Measurements from ENCODE around the gene JAM3.
"Not testable (repeated sequence)": the region's sequence is repeated elsewhere in the genome, so short reads cannot be mapped to it uniquely, and the experiment has no call there.

Gene JAM3

DNA sequence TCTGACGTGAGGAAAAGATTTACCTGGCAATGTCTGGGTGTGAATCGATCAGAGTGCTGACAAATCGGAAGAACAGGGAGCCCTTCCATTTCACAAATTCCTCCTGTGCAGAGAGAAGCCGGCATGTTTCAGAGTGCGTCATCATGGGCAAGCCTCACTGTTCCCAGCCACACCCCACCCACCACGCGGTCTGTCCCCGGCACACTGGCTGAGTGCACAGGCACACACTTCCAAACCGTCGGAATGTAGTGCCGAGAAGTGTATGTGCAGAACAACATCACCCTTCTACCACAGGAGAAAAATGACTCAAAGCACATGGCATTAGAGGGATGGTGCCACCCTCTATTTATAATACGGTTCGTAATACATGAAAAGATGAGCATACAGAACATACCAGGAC is 107.4 kb downstream of the JAM3 start:
- H3K27ac ChIP-seq (ENCODE audit: low read depth, low read length) = no peak overlapping the region
- H3K4me2 ChIP-seq (ENCODE audit: low read depth, low read length, poor library complexity, severe bottlenecking) = no peak overlapping the region
- H3K4me3 ChIP-seq (ENCODE audit: insufficient read depth, low read length, poor library complexity, severe bottlenecking) = no peak overlapping the region
- H3K27me3 ChIP-seq (ENCODE audit: low read length) = no peaks in the 10 kb centered on the region
- no peaks in the 10 kb centered on the region; the same call in 1 of the 2 replicates for H3K36me3 ChIP-seq (ENCODE audit: low read length)
- H2AFZ ChIP-seq (ENCODE audit: low read depth, low read length, severe bottlenecking) = no peak overlapping the region
- H3K9me2 ChIP-seq (replicated peaks; ENCODE audit: insufficient read depth, low read length) = no peaks in the 10 kb centered on the region
- no peaks in the 10 kb centered on the region for H3F3A ChIP-seq (ENCODE audit: insufficient read depth)
- H3K9ac ChIP-seq (ENCODE audit: low read length) = no peak overlapping the region
- TF ChIP-seq EZH2phosphoT487 (conservative IDR thresholded peaks at IDR 0.05; ENCODE audit: low read length) (no peak), CTCF (IDR thresholded peaks at IDR 0.05; ENCODE audit: insufficient read depth, low read length, poor library complexity, severe bottlenecking) (no peak)
- no peaks in the 10 kb centered on the region for H4K20me1 ChIP-seq (ENCODE audit: low read depth, low read length)
- H3K79me2 ChIP-seq (ENCODE audit: insufficient read depth, low read length) = no peaks in the 10 kb centered on the region
- no peaks in the 10 kb centered on the region for H3K9me3 ChIP-seq (ENCODE audit: insufficient read depth, low read length)

- H3K36me3 ChIP-seq (ENCODE audit: low read length) = no peaks in the 10 kb centered on the region; the same call in 1 of the 2 replicates
- TF ChIP-seq EZH2phosphoT487 (conservative IDR thresholded peaks at IDR 0.05; ENCODE audit: low read length) (no peak), CTCF (IDR thresholded peaks at IDR 0.05; ENCODE audit: insufficient read depth, low read length, poor library complexity, severe bottlenecking) (no peak)
- H2AFZ ChIP-seq (ENCODE audit: low read depth, low read length, severe bottlenecking) = no peak overlapping the region
- no peak overlapping the region for H3K4me3 ChIP-seq (ENCODE audit: insufficient read depth, low read length, poor library complexity, severe bottlenecking)
- no peak overlapping the region for H3K9ac ChIP-seq (ENCODE audit: low read length)
- no peak overlapping the region for H3K27ac ChIP-seq (ENCODE audit: low read depth, low read length)
- H3K9me3 ChIP-seq (ENCODE audit: insufficient read depth, low read length) = no peaks in the 10 kb centered on the region
- no peaks in the 10 kb centered on the region for H3K79me2 ChIP-seq (ENCODE audit: insufficient read depth, low read length)
- no peak overlapping the region for H3K4me2 ChIP-seq (ENCODE audit: low read depth, low read length, poor library complexity, severe bottlenecking)
- no peaks in the 10 kb centered on the region for H4K20me1 ChIP-seq (ENCODE audit: low read depth, low read length)
- H3K27me3 ChIP-seq (ENCODE audit: low read length) = no peaks in the 10 kb centered on the region
- no peaks in the 10 kb centered on the region for H3F3A ChIP-seq (ENCODE audit: insufficient read depth)
- no peaks in the 10 kb centered on the region for H3K9me2 ChIP-seq (replicated peaks; ENCODE audit: insufficient read depth, low read length)
Measured at GRCh38 chr11:134178032-134178674, 109.3 kb downstream of the JAM3 start.

GRCh38 chr11:134181707-134182106 is 112.8 kb downstream of the JAM3 start:
- TF ChIP-seq CTCF (IDR thresholded peaks at IDR 0.05; ENCODE audit: insufficient read depth, low read length, poor library complexity, severe bottlenecking) (no peak), EZH2phosphoT487 (conservative IDR thresholded peaks at IDR 0.05; ENCODE audit: low read length) (no peak)
- H3K4me3 ChIP-seq (ENCODE audit: insufficient read depth, low read length, poor library complexity, severe bottlenecking) = no peak overlapping the region
- H3F3A ChIP-seq (ENCODE audit: insufficient read depth) = no peaks in the 10 kb centered on the region
- no peaks in the 10 kb centered on the region for H3K9me2 ChIP-seq (replicated peaks; ENCODE audit: insufficient read depth, low read length)
- no peaks in the 10 kb centered on the region for H4K20me1 ChIP-seq (ENCODE audit: low read depth, low read length)
- H3K9ac ChIP-seq (ENCODE audit: low read length) = no peak overlapping the region
- no peaks in the 10 kb centered on the region for H3K9me3 ChIP-seq (ENCODE audit: insufficient read depth, low read length)
- no peaks in the 10 kb centered on the region for H3K27me3 ChIP-seq (ENCODE audit: low read length)
- no peak overlapping the region for H3K27ac ChIP-seq (ENCODE audit: low read depth, low read length)
- no peak overlapping the region for H3K4me2 ChIP-seq (ENCODE audit: low read depth, low read length, poor library complexity, severe bottlenecking)
- H3K36me3 ChIP-seq (ENCODE audit: low read length) = no peaks in the 10 kb centered on the region; the same call in 1 of the 2 replicates
- no peaks in the 10 kb centered on the region for H3K79me2 ChIP-seq (ENCODE audit: insufficient read depth, low read length)
- no peak overlapping the region for H2AFZ ChIP-seq (ENCODE audit: low read depth, low read length, severe bottlenecking)

- H3F3A ChIP-seq (ENCODE audit: insufficient read depth); H3K9me2 ChIP-seq (replicated peaks; ENCODE audit: insufficient read depth, low read length); H3K27ac ChIP-seq (ENCODE audit: low read depth, low read length); H3K9ac ChIP-seq (ENCODE audit: low read length); H4K20me1 ChIP-seq (ENCODE audit: low read depth, low read length); H3K9me3 ChIP-seq (ENCODE audit: insufficient read depth, low read length); H3K4me2 ChIP-seq (ENCODE audit: low read depth, low read length, poor library complexity, severe bottlenecking); H3K4me3 ChIP-seq (ENCODE audit: insufficient read depth, low read length, poor library complexity, severe bottlenecking); H2AFZ ChIP-seq (ENCODE audit: low read depth, low read length, severe bottlenecking); H3K79me2 ChIP-seq (ENCODE audit: insufficient read depth, low read length); H3K27me3 ChIP-seq (ENCODE audit: low read length): not testable (repeated sequence)
- H3K36me3 ChIP-seq (ENCODE audit: low read length) = peaks cover 23% of the 10 kb centered on the region; the same call in 1 of the 2 replicates
Measured at GRCh38 chr11:134188092-134188491, 119.2 kb downstream of the JAM3 start.

All from SU-DHL-6 (cell line).